Measurements from ENCODE around the gene SLC41A1. TPM values are rescaled to one million over a fixed set of nuclear protein-coding genes. Genes with fewer than 3 reads are reported as not detected.

The SLC41A1 gene
- total RNA-seq, 1 donor from 2014 or later, result 16.8 TPM

DNA sequence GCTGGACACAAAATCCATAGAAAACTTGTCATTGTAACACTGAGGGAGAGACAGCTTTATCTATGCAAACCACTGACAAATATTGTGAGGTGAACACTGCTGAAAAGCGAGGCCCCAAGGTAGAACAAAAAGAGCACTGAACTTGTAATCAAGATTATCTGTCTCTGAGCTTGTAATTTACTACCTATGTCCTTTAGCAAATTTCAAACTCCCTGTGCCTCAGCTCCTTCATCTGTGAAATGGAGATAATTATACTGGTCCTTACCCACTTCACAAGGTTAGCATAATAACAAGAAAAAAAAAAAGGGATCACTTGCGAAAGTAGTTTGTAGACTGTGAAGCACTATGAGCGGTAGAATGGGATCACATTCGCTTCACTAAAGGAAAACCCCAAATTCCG, 58.1 kb downstream of the SLC41A1 start:
- Mint-ChIP-seq H3K9me3 (ENCODE audit: low read depth) (no peaks in the 10 kb centered on the region), H3K36me3 (ENCODE audit: insufficient read depth) (no peaks in the 10 kb centered on the region), H3K27me3 (no peaks in the 10 kb centered on the region), H3K27ac (no peak overlapping the region), H3K4me1 (ENCODE audit: low read depth) (peaks cover 2% of the 10 kb centered on the region), H3K4me3 (ENCODE audit: low read depth) (no peak overlapping the region)
- TF ChIP-seq, protein P1, sequence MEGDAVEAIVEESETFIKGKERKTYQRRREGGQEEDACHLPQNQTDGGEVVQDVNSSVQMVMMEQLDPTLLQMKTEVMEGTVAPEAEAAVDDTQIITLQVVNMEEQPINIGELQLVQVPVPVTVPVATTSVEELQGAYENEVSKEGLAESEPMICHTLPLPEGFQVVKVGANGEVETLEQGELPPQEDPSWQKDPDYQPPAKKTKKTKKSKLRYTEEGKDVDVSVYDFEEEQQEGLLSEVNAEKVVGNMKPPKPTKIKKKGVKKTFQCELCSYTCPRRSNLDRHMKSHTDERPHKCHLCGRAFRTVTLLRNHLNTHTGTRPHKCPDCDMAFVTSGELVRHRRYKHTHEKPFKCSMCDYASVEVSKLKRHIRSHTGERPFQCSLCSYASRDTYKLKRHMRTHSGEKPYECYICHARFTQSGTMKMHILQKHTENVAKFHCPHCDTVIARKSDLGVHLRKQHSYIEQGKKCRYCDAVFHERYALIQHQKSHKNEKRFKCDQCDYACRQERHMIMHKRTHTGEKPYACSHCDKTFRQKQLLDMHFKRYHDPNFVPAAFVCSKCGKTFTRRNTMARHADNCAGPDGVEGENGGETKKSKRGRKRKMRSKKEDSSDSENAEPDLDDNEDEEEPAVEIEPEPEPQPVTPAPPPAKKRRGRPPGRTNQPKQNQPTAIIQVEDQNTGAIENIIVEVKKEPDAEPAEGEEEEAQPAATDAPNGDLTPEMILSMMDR (IDR thresholded peaks at IDR 0.05; ENCODE audit: unreplicated experiment), result no peak
- no peak for DNase-seq (ENCODE audit: low spot score, unreplicated experiment)

- H3K4me1 Mint-ChIP-seq (ENCODE audit: low read depth), result peaks cover 19% of the 10 kb centered on the region
- H3K36me3 Mint-ChIP-seq (ENCODE audit: insufficient read depth), result no peaks in the 10 kb centered on the region
- TF ChIP-seq, protein P1 (IDR thresholded peaks at IDR 0.05; ENCODE audit: unreplicated experiment), result no peak
- H3K4me3 Mint-ChIP-seq (ENCODE audit: low read depth), result peak overlapping the region; percentile 89
- H3K27ac Mint-ChIP-seq, result peak overlapping the region; percentile 77
- no peaks in the 10 kb centered on the region for H3K9me3 Mint-ChIP-seq (ENCODE audit: low read depth)
- no peaks in the 10 kb centered on the region for H3K27me3 Mint-ChIP-seq
- no peak for DNase-seq (ENCODE audit: low spot score, unreplicated experiment)
Observed at GRCh38 chr1:205751036-205751651, 61.9 kb downstream of the SLC41A1 start.

DNA sequence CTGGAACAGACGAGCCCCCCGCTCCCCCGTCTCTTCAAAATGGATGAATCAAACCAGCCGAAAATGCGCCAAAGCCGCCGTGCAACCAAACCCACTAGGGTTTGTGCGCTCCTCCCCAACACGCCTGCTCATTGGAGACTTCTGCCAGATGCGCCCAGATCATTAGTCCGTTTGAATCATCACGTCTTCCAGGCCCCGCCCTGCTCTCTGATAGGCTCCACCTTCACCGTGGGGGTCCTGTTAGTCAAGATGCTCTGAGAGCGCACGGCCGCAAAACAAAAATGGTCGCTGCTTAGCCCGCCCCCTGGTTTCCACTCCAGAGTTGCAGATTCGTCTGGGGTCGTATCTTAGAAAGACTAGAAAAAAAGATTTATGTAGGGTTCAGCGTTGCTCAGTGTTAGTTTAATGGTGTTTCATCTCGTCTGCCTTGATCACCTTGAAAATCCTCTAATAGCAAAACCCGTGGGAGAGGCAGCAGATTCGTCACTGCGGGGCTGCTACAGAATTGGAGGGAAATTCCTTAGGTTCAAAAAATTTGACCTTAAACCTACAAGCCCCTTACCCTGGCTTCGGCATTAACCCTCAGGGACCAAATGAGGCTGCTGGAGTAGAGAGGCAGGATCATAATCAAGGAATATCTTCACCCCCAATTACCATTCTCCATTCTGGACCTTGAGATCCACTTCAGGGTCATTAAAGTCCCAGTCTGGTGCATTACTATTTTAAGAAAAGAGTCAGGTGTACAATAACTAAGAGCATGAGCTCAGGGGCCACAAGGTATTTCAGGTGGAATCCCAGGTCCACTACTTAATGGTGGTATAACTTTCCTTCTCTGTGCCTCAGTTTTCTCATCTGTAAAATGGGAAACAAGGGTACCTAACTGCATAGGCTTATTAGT, 62.6 kb downstream of the SLC41A1 start, which contains the start of gene NUCKS1:
Gene NUCKS1, minus strand, starts transcription at position 45 of the 898 bp plus-strand sequence. CDS start 209 bp downstream, outside the sequence.
- no peaks in the 10 kb centered on the region for H3K36me3 Mint-ChIP-seq (ENCODE audit: insufficient read depth)
- peak within 1 kb of the TSS; percentile 98 for H3K27ac Mint-ChIP-seq
- H3K27me3 Mint-ChIP-seq, result no peaks in the 10 kb centered on the region
- no peaks in the 10 kb centered on the region for H3K9me3 Mint-ChIP-seq (ENCODE audit: low read depth)
- DNase-seq (ENCODE audit: low spot score, unreplicated experiment), result peak; percentile 89
- TF ChIP-seq, protein P1 (IDR thresholded peaks at IDR 0.05; ENCODE audit: unreplicated experiment), result peak; percentile 21
- H3K4me3 Mint-ChIP-seq (ENCODE audit: low read depth), result peak within 1 kb of the TSS; percentile 97
- H3K4me1 Mint-ChIP-seq (ENCODE audit: low read depth), result peaks cover 21% of the 10 kb centered on the region

- H3K27me3 Mint-ChIP-seq, result no peaks in the 10 kb centered on the region
- no peaks in the 10 kb centered on the region for H3K9me3 Mint-ChIP-seq (ENCODE audit: low read depth)
- DNase-seq (ENCODE audit: low spot score, unreplicated experiment), result peak; percentile 91
- TF ChIP-seq, protein P1 (IDR thresholded peaks at IDR 0.05; ENCODE audit: unreplicated experiment), result no peak
- peak overlapping the region; percentile 98 for H3K27ac Mint-ChIP-seq
- peaks cover 19% of the 10 kb centered on the region for H3K4me1 Mint-ChIP-seq (ENCODE audit: low read depth)
- H3K4me3 Mint-ChIP-seq (ENCODE audit: low read depth), result peak overlapping the region; percentile 97
- no peaks in the 10 kb centered on the region for H3K36me3 Mint-ChIP-seq (ENCODE audit: insufficient read depth)
Observed at GRCh38 chr1:205749234-205750137, 63.5 kb downstream of the SLC41A1 start.

All from progenitor cell of endocrine pancreas (in vitro differentiated cells).